Stimulated activated CD4-positive, alpha-beta T cell treated with anti-CD3 and anti-CD28 coated beads, Interleukin-2, amount 100 ng/mL, for 24 hours (primary cell): ENCODE measurements around the gene GPR12.
A peak's percentile ranks its signal among the peaks of the same experiment; 100 is the strongest.
"Not testable (repeated sequence)": the region's sequence is repeated elsewhere in the genome, so short reads cannot be mapped to it uniquely, and the experiment has no call there.

ENCODE experiments used
- DNase-seq, 2 donors: peaks; one replicate each; pipeline ENCODE4 v3.0.0-alpha.2; 2020

GPR12 gene

GRCh38 chr13:26743971-26744370 is 16.6 kb downstream of the GPR12 start:
- DNase-seq, result no peak

DNA sequence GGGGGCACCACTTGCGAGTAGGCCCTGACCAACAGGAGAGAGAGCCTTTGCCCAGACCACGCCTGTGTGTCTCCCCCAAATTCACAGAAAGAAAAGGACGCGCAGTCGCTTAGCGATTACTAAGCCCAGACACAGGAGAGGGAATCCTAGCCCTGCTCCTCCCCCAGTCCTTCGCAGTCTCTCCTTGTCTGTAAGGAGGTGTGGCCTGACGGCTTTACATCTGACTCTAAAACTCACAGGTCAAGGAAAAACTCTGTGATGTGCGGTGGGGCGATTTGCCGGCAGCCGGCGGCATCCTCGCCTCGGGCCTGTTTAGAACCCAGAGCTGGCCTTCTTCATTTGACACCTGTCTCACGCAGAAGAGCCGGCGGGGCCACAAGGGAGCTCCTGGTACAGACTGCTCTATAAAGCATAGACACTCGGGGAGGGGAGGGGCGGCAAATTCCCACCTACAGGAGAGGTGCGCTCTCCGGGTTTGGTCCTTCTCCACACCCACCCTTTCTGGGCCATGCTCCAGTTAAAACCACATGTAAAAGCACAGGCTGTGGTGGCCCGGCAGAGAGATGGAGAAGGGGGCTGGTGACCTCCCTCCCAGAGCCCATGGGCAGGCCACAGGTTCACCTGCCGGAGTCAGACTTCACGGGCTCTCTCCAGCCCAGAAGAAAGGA is 17.8 kb downstream of the GPR12 start:
- no peak for DNase-seq

- DNase-seq, result no peak
Measured at GRCh38 chr13:26735677-26736076, 24.9 kb downstream of the GPR12 start.

GRCh38 chr13:26727633-26728032 is 33.0 kb downstream of the GPR12 start:
- no peak for DNase-seq

DNA sequence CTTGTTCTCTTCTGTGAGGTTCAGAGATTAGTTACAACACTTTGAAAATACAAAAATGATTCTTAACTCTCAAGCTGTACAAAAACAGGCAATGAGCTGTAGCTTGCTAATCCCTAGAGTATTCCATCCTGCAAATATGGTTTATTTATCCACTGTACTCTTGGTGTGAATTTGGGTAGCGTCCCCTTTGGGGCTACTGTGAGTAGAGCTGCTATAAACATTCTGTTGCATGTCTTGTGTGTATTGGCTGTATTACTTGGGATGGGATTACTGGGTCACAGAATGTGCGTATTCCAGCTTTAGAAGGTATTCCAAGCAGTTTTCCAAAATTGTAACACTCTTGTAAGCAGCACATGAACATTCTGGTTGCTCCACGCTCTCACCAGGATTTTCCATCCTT is 33.5 kb downstream of the GPR12 start:
- no peak for DNase-seq

DNA sequence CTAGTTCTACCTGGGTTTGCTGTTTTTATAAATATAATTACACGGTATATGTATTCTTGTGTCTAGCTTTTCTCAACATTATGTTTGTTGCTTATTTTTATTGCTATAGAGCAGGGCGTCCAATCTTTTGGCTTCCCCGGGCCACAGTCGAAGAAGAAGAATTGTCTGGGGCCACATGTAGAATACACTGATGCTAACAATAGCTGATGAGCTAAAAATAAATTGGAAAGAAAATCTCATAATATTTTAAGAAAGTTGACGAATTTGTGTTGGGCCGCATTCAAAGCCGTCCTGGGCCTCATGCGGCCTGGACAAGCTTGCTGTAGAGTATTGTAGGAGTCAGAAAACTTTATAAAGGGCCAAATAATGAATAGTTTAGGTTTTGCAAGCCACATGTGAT is 33.9 kb downstream of the GPR12 start:
- no peak for DNase-seq

DNA sequence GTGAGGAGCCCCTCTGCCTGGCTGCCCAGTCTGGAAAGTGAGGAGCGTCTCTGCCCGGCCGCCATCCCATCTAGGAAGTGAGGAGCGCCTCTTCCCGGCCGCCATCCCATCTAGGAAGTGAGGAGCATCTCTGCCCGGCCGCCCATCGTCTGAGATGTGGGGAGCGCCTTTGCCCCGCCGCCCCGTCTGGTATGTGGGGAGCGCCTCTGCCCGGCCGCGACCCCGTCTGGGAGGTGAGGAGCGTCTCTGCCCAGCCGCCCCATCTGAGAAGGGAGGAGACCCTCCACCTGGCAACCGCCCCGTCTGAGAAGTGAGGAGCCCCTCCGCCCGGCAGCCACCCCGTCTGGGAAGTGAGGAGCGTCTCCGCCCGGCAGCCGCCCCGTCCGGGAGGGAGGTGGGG is 37.0 kb downstream of the GPR12 start:
- DNase-seq, result not testable (repeated sequence)

DNA sequence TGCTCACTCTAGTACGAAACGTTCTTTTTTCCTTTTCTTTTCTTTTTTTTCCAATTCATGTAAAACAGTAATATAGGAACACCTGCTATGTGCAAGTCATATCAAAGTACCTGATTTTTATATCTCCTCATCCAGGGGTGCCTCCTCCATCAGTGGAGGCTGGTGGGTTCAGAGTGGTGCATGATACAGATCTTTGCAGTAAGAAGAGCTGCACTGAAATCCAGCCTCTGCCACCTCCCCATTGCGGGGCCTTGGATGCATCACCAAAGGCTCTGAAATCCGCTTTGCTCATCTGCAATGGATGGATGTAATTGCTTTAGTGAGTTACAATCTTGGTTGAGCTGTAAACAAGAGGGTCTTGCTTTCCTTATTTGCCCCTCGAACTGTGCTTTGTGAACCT is 38.3 kb downstream of the GPR12 start:
- no peak for DNase-seq

DNA sequence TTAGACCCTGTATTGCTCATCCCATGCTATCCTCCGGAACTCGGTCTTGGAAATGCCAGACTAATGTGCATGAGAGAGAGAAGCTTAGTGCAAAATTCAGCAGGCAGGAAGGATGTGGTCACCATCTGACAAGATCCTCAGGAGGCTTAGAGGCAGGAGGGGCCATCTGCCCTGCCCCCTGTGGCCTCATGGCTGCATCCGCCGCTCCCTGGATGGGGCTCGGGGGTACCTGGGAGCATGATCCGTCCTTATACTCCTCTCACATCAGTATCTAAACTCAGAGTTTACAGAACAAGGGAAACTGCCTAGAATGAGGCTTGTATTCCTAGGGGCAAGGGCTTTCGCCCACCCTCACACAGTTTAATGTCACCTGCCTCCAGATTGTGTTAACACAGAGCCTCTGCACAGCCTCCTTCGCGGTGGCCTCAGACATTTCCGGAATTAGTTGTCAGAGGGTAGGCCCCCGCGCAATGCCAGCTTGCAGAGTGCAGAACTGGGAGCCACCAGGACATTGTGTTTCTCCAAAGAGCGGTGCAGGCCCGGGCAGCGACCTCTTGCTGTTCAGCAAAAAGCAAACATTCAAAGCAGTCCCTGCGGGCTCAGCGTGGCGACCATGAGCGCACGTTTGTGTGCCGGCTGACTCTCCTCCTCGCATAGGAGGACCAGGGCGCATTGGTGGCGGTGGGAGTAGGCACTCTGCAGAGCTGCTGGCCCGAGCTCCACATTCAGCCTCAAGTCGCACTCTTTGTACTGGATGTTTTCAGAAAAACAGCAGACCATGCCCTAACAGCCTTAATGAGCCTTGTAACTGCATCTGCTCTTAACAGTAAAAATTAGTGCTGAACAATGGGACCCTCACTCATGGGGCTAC is 39.1 kb downstream of the GPR12 start:
- DNase-seq, result peak; percentile 27 to 35

DNA sequence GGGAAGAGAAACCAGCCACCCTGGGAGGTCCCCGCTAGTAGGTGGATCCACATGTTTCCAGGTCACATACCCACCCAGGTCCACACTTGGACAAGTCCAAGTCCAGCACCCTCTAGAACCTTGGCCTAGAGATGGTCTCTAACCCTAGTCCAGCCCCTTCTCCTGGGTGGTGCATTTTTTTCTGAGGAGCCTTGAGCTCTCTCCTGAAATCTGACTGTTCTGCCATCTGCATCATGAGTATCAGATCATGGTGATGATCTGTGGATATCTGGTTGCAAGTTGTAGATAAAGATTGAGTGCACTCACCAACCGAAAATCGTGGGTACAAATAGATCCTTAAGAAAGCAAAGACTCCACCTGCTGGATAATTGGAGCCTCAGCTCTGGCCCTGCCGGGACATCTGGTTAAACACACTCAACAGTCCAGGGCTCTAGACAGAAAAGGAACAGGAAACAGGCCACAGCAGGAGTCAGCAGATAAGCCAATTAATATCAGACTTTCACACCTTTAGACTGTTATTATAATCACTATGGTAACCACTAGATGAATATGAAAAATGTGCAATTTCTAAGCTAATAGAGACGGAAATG is 41.1 kb downstream of the GPR12 start:
- no peak for DNase-seq

- no peak for DNase-seq
Measured at GRCh38 chr13:26718872-26719271, 41.7 kb downstream of the GPR12 start.

- no peak for DNase-seq
Measured at GRCh38 chr13:26718146-26718545, 42.4 kb downstream of the GPR12 start.

DNA sequence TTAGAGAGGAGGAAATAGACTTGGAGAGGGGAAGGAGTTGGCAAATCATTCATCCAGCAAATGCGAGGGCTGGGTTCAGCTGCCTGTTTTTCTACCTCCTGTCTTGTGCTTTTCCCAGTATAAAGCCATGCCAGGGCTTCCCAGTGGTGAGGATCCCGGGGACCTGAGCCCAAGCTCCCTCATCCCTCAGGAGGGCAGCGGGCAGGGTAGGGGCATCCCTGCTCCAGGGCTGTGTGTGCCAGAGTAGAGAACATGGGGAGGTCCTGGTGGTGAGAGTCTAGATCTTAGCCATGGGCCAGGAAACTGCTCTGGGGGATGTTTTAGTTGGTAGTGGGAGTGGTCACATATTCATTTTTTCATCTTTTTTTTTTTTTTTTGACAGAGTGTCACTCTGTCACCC is 43.6 kb downstream of the GPR12 start:
- DNase-seq, result no peak

- DNase-seq, result no peak
Measured at GRCh38 chr13:26713341-26713740, 47.2 kb downstream of the GPR12 start.

- no peak for DNase-seq
Measured at GRCh38 chr13:26711211-26711610, 49.4 kb downstream of the GPR12 start.

- DNase-seq, result no peak
Measured at GRCh38 chr13:26710166-26710565, 50.4 kb downstream of the GPR12 start.

- no peak for DNase-seq
Measured at GRCh38 chr13:26709461-26709860, 51.1 kb downstream of the GPR12 start.

GRCh38 chr13:26708007-26708297 is 52.6 kb downstream of the GPR12 start:
- DNase-seq, result no peak

GRCh38 chr13:26707122-26708006 is 53.2 kb downstream of the GPR12 start:
- DNase-seq, result peak; percentile 24 to 25

GRCh38 chr13:26706381-26706780 is 54.2 kb downstream of the GPR12 start:
- DNase-seq, result no peak

GRCh38 chr13:26705536-26705935 is 55.0 kb downstream of the GPR12 start:
- DNase-seq, result no peak
